ENCODE results near the gene SGCA.

Gene SGCA

DNA sequence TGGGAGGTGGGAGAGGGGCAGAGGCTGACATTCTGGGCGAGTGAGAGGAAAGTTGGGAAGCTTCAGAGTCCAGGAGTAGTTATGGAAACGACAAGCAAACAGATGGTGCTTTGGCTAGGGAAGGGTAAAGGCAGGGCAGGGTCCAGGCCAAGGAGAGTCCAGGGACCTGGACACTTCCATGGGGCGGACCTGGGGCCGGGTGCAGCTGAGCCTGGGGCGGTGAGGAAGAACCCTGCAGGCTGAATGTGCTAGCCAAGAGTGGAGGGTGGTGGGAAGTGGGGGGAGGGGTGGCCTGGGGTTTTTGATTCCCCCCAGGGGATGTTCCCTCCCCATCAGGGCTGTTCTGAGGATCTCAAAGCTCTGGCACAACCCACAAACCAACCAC lies 18.0 kb upstream of the SGCA start:
- TF ChIP-seq, protein P1, sequence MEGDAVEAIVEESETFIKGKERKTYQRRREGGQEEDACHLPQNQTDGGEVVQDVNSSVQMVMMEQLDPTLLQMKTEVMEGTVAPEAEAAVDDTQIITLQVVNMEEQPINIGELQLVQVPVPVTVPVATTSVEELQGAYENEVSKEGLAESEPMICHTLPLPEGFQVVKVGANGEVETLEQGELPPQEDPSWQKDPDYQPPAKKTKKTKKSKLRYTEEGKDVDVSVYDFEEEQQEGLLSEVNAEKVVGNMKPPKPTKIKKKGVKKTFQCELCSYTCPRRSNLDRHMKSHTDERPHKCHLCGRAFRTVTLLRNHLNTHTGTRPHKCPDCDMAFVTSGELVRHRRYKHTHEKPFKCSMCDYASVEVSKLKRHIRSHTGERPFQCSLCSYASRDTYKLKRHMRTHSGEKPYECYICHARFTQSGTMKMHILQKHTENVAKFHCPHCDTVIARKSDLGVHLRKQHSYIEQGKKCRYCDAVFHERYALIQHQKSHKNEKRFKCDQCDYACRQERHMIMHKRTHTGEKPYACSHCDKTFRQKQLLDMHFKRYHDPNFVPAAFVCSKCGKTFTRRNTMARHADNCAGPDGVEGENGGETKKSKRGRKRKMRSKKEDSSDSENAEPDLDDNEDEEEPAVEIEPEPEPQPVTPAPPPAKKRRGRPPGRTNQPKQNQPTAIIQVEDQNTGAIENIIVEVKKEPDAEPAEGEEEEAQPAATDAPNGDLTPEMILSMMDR (IDR thresholded peaks at IDR 0.05; ENCODE audit: borderline replicate concordance, insufficient read depth, low read depth, low read length) = no peak
- H3K4me3 ChIP-seq (ENCODE audit: low read depth, low read length) = peak overlapping the region; percentile 85

DNA sequence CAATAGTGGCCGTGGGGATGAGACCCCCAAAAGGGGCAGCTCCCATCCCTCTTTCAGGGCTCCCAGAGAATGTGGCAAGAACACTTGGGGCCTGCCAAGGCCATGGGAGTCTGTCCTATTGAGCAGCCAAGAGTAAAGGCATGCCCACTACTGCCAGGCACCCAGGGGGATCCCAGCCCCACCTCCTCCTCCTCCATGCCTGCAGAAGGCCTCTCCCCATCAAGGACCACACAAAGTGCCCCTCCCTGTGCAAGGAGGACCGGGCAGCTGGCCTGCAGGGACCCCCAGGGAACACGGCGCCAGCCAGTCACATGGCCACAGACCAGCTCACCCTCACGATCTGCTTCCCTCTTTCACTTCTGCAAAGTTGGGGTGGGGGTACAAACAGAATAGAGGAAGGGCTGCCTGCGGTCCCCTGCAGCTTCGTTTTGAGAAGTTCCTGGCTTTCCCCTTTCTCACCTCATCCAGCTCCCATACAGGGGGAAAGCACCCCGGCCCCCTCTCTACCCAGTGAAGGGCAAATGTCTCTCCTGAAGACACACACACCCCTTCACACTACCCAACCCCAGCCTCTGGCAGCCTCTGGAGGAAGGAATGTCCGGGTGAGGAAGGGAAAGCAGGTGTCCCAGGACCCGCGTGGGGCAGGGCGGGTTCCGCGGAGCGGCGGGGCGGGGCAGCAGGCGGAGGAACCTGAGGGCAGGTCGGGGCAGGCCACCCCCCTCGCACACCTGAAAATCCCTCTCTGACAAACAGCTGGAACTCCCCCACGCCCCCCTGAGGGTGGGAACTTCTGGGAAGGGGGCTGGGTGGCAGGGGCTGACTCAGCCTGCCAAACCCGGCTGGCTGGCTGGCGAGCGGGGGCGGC lies 17.3 kb upstream of the SGCA start:
- peak overlapping the region; percentile 85 for H3K4me3 ChIP-seq (ENCODE audit: low read depth, low read length)
- TF ChIP-seq, protein P1 (IDR thresholded peaks at IDR 0.05; ENCODE audit: borderline replicate concordance, insufficient read depth, low read depth, low read length) = no peak

DNA sequence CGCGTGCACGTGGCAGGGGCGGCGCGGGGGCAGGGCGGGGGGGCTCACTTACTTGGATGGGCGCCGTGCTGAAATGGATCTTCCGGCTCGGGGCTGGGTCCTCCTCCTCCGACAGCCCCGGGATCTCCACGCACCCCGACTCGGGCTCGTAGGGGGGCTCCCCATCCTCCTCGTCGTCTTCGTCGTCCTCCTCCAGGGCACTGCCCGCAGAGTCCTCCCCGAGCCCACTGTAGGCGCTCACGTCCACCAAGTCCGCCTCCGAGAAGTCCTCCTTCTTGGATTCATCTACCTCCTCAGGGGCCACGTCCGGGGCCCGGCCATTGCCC lies 16.8 kb upstream of the SGCA start:
- peak overlapping the region; percentile 85 for H3K4me3 ChIP-seq (ENCODE audit: low read depth, low read length)
- TF ChIP-seq, protein P1 (IDR thresholded peaks at IDR 0.05; ENCODE audit: borderline replicate concordance, insufficient read depth, low read depth, low read length) = no peak

DNA sequence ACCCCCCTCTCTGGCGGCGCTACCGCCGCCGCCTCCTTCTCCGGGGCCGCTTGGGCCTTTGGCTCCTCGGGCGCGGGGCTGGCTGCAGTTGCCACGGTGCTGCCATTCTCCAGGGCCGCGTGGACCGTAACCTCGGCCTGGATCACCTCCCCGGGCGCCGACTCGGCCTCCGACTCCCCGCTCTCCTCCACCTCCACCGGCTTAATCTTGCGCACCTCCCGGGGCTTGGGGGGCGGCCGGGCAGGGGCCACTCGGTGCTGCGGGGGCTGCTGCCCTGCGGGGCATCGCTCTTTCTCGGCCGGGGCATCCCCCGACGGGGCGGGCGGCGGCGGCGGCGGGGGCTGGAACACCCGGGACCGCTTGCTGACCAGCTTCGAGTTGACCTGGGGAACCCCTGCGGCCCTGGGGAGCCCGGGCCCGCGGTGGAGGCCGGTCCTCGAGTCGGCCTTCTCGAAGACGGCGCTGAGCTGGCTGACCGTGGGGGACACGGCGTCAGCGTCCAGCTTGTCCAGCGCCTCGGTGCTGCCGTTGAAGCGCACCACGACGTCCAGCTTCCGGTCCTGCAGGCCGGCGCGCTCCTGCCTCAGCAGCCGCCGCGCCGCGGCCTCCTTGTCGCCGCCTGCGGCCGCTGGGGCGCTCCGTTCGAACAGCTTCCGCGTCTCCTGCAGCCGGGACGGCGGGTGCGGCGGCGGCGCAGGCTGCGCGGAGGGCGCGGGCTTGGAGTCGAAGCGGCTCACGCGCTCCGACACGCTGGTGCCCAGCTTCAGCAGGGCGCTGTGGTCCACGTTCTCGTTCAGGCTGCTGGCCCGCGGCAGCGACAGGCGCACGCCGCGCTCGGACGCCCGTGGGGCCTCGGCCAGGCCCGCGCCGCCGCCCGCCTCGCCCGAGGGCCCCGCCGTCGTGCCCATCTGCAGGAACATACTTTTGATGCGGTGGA lies 16.1 kb upstream of the SGCA start:
- TF ChIP-seq, protein P1 (IDR thresholded peaks at IDR 0.05; ENCODE audit: borderline replicate concordance, insufficient read depth, low read depth, low read length) = 0 out of 2 replicates have a peak, but pooled peaks have one; percentile 14
- H3K4me3 ChIP-seq (ENCODE audit: low read depth, low read length) = peak overlapping the region; percentile 85

DNA sequence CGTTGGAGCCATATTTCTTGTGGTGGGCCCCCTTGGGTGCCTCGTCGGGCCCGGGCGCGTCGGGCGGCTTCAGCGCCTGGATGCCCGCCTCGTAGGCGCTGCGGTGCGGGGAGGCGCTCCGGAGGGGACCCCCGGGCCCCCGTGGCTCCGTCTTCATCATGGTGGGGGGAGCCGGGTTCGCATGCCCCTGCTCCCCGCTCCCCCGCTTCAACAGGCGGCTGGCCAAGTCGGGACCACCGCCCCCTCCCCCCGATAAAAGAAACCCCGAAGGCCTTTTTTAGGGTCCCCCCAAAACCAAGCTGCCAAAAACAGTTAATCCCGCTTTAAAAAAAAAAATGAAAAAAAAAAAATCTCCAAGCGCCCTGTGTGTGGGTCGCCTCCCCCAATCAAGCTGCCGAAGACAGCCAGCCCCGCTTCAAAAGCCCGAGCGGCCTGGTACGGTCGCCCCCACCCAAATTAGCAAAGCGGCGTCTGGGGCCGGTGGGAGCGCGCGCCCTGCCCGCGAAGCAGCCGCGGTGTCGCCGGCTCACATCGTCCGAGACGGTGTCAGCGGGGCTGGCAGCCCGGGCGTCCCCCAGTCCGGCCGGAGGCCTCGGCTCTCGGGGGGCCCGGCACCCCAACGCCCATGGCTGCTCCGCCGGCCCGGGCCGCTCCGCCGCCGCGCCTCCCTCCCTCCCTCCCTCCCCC lies 15.3 kb upstream of the SGCA start, which contains the start of gene PPP1R9B:
PPP1R9B (minus strand) TSS at position 324 of the 687 bp plus-strand sequence; CDS start at position 160, 164 bp downstream.
- TF ChIP-seq, protein P1 (IDR thresholded peaks at IDR 0.05; ENCODE audit: borderline replicate concordance, insufficient read depth, low read depth, low read length) = no peak
- peak within 1 kb of the TSS; percentile 85 for H3K4me3 ChIP-seq (ENCODE audit: low read depth, low read length)

DNA sequence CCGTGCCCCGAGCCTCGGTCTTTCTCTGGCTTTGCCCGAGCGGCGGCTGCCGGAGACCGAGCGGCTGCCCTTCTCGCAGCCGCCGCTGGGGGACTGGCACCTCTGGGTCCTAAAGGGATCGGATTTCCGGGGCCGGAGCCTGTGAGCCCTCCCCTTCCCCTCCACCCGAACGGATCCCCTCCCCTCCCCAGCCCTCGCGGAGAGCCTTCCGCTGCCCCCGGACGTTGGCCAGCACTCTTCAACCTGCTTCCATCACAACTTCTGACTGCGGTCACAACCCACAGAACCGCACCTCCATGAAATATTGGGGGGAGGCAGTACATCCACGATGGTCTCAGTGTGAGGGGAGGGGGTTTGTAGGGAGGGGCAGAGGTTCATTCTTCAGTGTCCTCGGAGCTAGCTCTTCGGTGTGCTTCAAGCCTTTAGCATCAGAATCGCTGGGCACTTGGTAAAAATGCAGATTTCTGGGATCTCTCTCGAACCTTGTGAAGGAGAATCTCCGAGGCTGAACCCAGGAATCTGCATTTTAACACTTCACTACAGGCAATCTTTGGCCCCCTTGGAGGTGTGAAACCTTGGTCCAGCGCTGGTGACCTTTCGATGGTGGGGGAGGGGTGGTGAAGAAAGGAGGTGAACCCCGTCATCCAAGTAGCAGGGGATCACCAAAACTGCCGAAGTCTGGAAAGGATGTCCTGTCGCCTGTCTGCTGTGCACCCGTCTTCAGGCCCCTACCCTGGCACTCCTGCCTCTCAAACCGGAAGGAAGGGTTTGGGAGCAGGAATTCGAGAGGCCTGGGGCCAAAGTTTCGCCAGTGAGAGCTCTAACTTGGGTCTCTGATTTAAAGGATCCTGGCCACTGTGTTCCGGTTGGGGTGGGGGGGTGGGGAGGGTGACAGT lies 14.5 kb upstream of the SGCA start:
- peak overlapping the region; percentile 85 for H3K4me3 ChIP-seq (ENCODE audit: low read depth, low read length)
- TF ChIP-seq, protein P1 (IDR thresholded peaks at IDR 0.05; ENCODE audit: borderline replicate concordance, insufficient read depth, low read depth, low read length) = peak; percentile 82

All from GM12875 (cell line).